ENCODE data around the gene FILIP1. TPM values are rescaled to one million over a fixed set of nuclear protein-coding genes. Genes with fewer than 3 reads are reported as not detected.

Gene FILIP1
- total RNA-seq, 1 donor from 2014 or later: 13.6 TPM

DNA sequence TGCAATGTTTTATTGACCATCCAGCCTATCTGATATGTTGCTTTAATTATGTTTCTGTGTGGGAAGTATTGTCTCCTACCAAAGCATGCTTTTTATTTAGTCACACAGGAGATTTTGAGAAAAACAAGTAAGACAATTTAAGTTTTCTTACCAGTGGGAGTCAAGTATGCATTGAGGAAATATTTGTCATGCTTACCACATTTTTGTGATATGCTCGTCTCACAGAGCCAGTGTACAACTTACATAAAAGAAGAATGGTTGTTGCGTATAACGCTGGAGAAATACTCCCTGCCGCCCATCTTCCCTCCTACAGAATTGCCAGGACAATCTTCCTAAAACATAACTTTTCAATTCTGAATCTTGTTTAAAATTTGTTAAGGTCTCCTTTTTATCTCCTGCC, 37.1 kb upstream of the FILIP1 start:
- TF ChIP-seq CTCF (IDR thresholded peaks at IDR 0.05): no peak
- Histone ChIP-seq H3K4me1 (no peaks in the 10 kb centered on the region), H3K27me3 (no peaks in the 10 kb centered on the region), H3K4me3 (no peak overlapping the region), H3K36me3 (no peaks in the 10 kb centered on the region), H3K27ac (no peak overlapping the region), H3K9me3 (peaks cover 0 to 3% of the 10 kb centered on the region in 2 donors)
- no peak for DNase-seq (ENCODE audit: low spot score in 2 of 2)
- intact Hi-C loops (cut with DNase I): no loop called here

DNA sequence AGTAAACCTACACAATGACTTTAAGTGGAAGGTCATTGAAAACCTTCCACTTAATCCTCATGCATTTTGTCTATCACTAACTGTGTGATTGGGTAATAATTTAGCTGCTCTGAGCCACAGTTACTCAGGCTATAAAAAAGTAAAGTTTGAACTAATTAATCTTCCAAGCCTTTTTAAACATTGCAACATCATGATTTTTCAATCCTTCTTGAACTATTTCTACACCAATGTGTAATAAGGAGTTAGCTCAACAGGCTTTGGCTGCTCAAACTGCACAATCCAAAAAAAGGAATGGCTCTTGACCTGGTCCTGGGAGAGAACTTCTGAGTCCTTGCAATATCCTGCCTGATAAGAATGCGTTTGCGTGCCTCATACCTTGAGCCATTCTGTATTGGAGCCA, 34.8 kb upstream of the FILIP1 start:
- no peak for DNase-seq (ENCODE audit: low spot score in 2 of 2)
- Histone ChIP-seq H3K4me3 (no peak overlapping the region), H3K4me1 (peaks cover 0 to 3% of the 10 kb centered on the region in 2 donors), H3K9me3 (peaks cover 0 to 1% of the 10 kb centered on the region in 2 donors), H3K27me3 (no peaks in the 10 kb centered on the region), H3K36me3 (no peaks in the 10 kb centered on the region), H3K27ac (no peak overlapping the region)
- no peak for TF ChIP-seq CTCF (IDR thresholded peaks at IDR 0.05)
- intact Hi-C loops (cut with DNase I): loop anchor here (5.0 kb wide), 1 partner anchor 161 kb away; no protein-coding TSS in a partner anchor

DNA sequence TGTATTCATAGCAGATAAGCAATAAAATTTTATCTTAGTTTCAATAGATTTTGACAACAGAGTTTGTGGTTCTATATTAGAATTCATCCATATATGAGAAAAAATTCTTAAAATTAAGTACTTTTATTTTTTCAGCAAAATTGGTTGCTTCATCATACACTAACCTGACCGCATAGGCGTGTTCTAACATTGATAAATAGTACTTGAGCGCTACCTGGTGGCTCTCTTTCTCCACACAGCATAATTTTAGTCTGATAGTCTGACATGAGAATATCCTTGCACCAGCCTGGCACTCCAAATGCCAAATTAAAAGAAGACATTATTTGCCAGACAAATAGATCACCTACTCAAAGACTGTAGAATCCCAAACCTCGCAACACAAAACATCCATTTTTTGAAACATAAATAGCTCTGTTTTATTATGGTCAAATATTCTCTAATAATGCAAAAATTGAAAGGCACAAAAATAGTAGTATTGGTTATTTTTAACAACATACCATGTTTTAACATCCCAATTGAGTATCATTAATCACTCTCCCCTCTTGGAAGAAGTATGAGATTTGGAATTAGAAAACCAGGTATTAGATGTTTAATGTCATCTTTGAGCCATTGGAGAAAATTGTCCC, 33.0 kb upstream of the FILIP1 start:
- intact Hi-C loops (cut with DNase I): loop anchor here (1.0 to 5.0 kb wide), 2 partner anchors 159 to 260 kb away; no protein-coding TSS in a partner anchor
- TF ChIP-seq CTCF (IDR thresholded peaks at IDR 0.05): peak; percentile 60 to 72 (median 67)
- Histone ChIP-seq H3K36me3 (no peaks in the 10 kb centered on the region), H3K9me3 (no peaks in the 10 kb centered on the region), H3K27me3 (no peaks in the 10 kb centered on the region), H3K4me1 (peaks cover 0 to 3% of the 10 kb centered on the region in 2 donors), H3K27ac (no peak overlapping the region), H3K4me3 (no peak overlapping the region)
- DNase-seq (ENCODE audit: low spot score in 2 of 2): peak in 1 of 2 donors; percentile 82

GRCh38 chr6:75525682-75526081, 32.1 kb upstream of the FILIP1 start:
- no peak overlapping the region for H3K27ac ChIP-seq
- DNase-seq (ENCODE audit: low spot score in 2 of 2): no peak
- no peaks in the 10 kb centered on the region for H3K27me3 ChIP-seq
- no peak for TF ChIP-seq CTCF (IDR thresholded peaks at IDR 0.05)
- H3K4me3 ChIP-seq: no peak overlapping the region
- peaks cover 0 to 3% of the 10 kb centered on the region in 2 donors for H3K4me1 ChIP-seq
- no peaks in the 10 kb centered on the region for H3K9me3 ChIP-seq
- no peaks in the 10 kb centered on the region for H3K36me3 ChIP-seq
- intact Hi-C loops (cut with DNase I): loop anchor here (1.0 to 5.0 kb wide), 3 partner anchors 25 to 259 kb away; no protein-coding TSS in a partner anchor

GRCh38 chr6:75524322-75524972, 30.8 kb upstream of the FILIP1 start:
- Histone ChIP-seq H3K9me3 (no peaks in the 10 kb centered on the region), H3K27ac (no peak overlapping the region), H3K4me1 (peaks cover 0 to 3% of the 10 kb centered on the region in 2 donors), H3K27me3 (no peaks in the 10 kb centered on the region), H3K36me3 (no peaks in the 10 kb centered on the region), H3K4me3 (peak overlapping the region in 1 of 2 donors; percentile 3)
- DNase-seq (ENCODE audit: low spot score in 2 of 2): no peak
- no peak for TF ChIP-seq CTCF (IDR thresholded peaks at IDR 0.05)
- intact Hi-C loops (cut with DNase I): loop anchor here (1.0 to 2.0 kb wide), 2 partner anchors 24 to 226 kb away; no protein-coding TSS in a partner anchor

Measured in ascending aorta (tissue), 2 donors.